ENCODE results near the gene RNF32.
"Not testable (repeated sequence)": the region's sequence is repeated elsewhere in the genome, so short reads cannot be mapped to it uniquely, and the experiment has no call there.

The RNF32 gene

DNA sequence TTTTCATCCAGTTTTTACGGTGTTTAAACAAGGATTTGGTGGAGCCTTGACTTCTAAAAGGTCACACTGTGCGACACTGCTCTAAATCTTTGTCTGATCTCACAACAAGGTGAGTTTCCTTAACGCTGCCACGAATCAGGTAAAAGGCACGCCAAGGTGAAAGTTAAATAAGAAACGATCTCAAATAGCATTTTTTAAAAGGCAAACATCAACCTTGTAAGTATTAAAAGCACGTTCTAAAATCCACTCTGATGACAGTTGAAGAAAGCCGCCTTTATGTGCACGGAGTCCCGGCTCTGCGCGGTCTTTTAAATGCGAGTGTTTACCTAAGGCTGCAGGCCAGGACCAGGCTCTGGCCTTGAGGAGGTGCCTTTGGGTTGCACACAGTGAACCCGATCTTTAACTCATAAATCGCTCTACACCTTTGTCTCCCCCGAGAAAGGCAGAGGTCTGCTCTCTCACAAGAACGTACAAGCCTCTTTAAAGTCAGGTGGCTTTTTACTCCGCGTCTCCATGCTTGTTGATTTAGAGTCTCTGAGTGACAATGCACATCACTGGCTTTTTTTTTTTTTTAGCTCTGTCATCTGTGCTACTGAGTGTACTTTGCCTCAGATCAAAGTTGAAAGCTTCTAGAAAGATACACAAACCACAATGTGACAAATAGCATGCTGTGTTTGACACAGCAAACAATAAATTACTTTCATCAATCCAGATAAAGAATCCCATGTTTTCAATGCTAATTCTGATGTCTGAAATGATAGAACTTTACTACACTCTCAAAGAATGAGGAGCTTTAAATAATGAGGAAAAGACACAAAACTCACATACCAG lies 25.9 kb upstream of the RNF32 start:
- DNase-seq (ENCODE audit: low spot score) = no peak

DNA sequence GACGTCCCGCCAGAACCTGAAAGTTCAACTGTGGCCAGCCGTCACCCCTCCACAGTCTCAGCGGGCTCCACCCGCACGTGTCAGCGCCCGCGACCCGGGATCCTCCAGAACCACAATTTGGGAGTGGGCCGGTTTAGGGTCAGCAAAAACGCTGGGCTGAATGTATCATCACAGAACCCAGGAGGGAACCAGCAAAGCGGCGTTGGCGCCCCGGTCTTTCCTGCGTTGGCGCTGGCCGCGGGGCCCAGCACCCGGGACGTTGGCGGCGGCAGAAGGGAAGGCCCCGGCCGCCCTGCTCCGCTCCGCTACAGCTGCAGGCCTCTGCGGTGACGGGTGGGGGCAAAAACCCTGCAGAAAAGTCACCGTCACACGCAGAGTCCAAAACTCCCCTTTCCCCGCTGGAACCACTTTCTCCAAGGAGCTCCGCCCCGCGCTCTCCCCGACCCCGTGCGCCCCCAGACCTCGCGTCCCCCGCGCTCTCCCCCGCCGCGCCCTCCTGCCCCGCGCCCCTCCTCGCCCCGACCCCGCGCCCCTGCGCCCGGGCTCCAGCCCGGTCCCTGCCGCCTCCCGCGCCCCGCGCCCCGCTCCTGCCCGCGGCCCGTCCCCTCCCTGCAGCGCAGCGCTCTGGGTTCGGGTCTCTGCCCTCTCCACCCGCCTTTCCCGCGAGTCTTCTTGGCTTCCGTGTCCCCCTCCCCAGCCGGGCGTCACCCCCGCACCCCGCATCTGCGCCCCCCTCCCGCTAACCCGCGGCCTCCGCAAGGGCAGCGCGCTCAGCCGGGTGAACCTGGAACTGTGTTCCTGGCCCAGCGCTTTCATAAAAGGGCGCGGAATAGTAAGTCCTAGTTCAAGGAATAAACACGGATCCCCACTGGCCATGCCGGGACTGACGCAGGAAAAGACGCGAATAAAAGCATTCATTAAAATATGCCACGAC lies 24.0 kb upstream of the RNF32 start:
- DNase-seq (ENCODE audit: low spot score) = no peak

DNA sequence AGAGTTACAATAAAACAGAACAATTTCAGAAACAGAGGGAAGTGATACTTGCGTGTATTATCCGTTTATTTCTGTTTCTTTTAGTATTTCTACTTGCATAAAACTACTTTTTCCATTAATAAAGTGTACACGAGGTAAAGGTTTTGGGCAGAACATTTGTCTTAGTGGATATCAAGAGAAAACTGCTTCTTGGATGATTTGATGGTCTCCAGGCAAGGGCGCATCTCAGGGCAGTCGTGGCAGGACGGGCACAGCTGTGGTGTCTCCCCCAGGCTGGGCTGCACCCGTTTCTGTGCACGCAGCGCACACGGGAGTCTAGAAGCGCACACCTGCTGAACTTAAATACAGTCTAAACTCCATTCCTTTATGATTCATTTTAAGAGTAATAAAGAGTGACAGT lies 23.4 kb upstream of the RNF32 start:
- no peak for DNase-seq (ENCODE audit: low spot score)

DNA sequence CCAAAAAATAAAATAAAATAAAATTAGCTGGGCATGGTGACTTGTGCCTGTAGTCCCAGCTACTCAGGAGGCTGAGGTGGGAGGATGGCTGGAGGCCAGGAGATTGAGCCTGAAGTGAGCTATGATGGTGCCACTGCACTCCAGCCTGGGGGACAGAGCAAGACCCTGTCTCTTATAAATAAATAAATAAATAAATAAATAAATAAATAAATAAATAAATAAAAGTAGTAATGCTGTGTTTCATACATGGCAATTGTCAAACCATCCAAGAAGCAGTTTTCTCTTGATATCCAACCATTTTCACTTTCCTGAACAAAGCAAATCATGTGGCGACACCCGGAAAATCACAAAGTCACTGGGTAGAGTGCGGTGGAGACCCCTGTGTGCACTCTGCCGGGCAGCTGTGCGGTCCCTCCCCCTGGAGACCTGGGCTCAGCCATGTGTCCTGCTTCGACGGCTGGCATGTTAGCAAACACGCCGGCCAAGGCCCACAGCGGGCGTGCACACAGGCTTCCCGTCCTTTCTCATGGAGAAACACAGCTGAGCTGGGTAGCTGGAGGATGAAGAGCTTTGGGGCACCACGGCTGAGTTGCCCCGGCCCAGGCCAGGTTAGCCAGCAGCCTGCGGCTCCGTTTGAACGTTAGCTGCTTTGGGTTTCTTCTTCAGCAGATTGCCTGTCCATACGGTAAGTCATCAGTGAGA lies 22.3 kb upstream of the RNF32 start:
- no peak for DNase-seq (ENCODE audit: low spot score)

DNA sequence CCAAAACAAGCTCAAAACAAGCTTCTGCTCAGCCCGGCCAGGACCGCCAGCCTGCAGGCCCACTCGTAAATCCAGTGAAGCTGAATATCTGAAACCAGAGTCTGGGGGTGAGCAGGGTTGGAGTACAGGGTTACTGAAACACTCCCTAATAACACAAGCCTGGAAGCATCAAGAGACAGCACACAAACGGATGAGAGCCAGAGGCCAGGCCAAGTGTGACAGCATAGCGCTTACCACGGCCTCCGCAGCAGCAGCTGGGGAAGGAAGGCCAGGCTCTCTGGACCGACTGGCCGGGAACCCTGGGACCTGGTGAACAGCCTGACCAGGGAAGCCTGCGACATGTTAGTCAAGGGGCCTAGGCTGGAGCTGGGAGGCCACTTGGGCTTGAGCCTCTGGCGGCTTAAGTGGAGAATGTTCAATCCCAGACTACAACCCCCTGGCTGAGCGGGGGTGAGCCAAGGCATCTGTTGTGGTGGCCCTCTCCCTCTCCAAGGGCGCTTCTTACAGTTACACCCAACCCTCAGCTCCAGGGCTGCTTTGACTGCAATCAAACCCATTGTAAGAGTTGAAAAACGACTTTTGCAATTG lies 21.7 kb upstream of the RNF32 start:
- no peak for DNase-seq (ENCODE audit: low spot score)

DNA sequence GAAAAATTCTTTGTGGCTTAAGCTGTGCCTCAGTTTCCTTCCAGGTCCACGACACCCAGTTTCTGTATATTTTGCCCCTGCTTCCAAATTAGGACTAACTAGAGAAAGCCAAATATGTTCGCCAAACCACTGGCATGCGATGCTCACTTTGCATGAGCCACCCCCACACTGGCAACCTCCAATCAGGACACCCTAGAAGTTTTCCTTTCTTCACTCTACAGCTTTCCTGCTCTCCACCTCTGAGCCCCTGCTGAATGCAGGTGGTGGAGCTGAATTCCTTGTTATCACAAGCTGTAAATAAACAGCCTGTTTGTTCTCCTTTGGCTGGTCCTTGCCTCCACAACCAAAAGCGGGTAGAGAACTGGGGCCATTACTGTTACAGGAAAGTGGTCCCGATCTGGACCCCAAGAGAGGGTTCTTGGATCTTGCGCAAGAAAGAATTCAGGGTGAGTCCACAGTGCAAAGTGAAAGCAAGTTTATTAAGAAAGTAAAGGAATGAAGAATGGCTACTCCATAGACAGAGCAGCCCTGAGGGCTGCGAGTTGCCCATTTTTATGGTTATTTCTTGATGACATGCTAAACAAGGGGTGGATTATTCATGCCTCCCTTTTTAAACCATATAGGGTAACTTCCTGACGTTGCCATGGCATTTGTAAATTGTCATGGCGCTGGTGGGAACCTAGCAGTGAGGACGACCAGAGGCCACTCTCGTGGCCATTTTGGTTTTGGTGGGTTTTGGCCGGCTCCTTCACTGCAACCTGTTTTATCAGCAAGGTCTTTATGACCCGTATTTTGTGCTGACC lies 20.9 kb upstream of the RNF32 start:
- DNase-seq (ENCODE audit: low spot score) = not testable (repeated sequence)

DNA sequence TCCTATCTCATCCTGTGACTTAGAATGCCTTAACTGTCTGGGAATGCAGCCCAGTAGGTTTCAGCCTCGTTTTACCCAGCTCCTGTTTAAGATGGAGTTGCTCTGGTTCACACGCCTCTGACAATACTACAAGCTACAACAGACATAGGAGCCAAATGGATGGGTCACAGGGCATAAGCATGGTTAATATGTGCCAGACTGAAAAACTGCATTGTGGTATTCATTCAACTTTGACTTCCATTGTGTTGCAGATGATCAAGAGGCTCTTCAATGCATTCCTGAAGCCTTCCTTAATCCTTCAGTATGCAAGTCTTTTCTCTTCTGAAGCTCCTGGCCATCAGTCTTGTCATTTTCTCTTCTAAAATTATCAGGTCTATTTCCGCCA lies 20.3 kb upstream of the RNF32 start:
- DNase-seq (ENCODE audit: low spot score) = no peak

DNA sequence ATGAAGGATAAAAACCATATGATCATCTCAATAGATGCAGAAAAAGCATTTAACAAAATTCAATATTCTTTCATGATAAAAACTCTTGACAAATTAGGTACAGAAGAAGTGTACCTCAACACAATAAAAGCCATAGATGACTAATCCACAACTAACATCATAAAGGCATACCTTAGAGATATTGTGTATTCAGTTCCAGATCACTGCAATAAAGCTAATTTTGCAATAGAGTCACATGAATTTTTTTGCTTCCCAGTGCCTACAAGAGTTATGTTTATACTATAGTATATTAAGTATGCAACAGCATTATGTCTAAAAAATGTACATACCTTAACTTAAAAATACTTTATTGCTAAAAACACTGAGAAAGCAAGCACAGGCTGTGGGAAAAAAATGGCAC lies 18.9 kb upstream of the RNF32 start:
- DNase-seq (ENCODE audit: low spot score) = no peak

DNA sequence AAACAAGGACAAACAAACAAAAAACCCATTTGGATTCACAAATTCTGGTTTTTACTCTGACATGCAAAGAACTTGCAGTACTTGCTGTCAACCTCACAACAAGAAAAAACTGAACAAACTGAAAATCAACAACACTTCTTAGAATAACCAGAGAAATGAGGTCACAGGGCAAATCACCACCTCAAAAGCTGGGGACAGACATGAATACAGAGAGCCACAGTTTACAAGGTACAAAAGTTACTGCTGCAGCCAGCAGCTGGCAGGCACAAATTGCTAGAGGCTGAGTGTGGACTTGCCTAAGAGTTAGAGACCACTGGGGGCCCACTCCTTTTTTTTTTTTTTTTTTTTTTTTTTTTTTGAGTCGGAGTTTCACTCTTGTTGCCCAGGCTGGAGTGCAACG lies 15.0 kb upstream of the RNF32 start:
- no peak for DNase-seq (ENCODE audit: low spot score)

DNA sequence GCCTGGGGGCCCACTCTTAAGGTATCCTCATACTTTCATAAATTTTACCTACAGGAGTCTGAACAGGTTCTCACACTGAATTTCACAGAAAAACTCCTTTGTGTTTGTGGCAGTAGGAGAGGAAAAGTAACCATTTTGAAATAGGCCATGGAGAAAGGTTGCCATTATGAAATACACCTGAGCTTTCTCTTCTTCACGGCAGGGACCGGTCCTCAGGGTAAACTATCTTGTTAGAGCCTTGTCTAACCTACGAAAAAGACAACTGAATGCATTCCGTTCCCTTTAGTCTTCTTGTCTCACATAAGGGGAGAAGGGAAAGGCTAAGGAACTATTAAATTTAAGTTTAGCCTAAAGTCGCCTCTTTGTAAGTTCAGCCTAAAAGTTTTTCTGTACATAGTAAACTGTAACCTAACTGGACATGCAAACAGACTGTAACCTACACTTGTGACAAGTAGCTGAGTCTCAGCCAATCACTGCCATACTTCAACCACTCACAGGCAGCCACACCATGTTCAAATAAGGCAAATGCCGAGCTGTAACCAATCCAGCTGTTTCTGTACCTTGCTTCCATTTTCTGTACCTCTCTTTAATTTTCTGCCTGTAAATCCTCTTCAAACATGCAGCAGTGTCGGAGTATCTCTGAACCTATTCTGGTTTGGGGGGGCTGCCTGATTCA lies 14.2 kb upstream of the RNF32 start:
- no peak for DNase-seq (ENCODE audit: low spot score)

DNA sequence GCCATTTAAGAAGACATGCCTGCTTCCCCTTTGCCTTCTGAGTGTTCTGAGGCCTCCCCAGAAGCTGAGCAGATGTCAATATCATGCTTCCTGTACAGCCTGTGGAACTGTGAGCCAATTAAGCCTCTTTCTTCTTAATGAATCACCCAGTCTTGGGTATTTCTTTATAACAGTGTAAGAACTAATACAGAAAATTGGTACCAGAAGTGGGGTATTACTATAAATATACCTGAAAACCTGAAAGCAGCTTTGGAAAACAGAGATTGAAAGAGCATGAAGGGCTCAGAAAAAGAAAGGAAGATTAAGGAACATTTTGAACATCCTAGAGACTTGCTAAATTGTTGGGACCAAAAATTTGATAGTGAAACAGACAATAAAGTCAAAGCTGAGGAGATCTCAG lies 12.0 kb upstream of the RNF32 start:
- DNase-seq (ENCODE audit: low spot score) = no peak

DNA sequence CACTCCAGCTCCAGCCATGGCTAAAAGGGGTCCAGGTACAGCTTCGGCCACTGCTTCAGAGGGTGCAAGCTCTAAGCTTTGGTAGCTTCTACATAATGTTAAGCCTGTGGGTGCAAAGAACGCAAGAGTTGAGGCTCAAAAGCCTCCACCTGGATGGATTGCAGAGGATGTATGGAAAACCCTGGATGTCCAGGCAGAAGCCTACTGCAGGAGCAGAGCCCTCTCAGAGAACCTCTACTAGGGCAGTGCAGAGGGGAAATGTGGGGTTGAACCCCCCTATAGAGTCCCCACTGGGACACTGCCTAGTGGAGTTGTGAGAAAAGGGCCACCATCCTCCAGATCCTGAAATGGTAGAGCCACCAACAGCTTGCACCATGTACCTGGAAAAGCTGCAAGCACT lies 10.7 kb upstream of the RNF32 start:
- no peak for DNase-seq (ENCODE audit: low spot score)

DNA sequence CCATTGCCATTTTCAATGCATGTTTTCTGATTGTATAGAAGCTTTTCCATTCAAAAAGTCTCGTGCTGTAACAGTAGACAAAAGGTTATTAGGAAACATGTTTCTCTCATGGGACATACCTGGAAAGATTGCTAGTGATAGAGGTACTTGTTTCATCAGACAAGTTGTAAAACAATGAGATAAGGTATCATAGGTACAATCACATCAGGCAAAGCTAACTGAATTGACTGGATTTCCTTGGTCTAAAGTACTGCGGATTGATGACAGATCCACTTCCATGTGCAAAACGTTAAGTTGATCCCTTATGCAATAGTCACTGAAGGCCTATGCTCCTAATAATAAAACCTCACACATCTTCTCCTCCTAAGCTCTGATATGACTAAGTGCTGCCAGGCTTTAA lies 6.5 kb upstream of the RNF32 start:
- DNase-seq (ENCODE audit: low spot score) = no peak

DNA sequence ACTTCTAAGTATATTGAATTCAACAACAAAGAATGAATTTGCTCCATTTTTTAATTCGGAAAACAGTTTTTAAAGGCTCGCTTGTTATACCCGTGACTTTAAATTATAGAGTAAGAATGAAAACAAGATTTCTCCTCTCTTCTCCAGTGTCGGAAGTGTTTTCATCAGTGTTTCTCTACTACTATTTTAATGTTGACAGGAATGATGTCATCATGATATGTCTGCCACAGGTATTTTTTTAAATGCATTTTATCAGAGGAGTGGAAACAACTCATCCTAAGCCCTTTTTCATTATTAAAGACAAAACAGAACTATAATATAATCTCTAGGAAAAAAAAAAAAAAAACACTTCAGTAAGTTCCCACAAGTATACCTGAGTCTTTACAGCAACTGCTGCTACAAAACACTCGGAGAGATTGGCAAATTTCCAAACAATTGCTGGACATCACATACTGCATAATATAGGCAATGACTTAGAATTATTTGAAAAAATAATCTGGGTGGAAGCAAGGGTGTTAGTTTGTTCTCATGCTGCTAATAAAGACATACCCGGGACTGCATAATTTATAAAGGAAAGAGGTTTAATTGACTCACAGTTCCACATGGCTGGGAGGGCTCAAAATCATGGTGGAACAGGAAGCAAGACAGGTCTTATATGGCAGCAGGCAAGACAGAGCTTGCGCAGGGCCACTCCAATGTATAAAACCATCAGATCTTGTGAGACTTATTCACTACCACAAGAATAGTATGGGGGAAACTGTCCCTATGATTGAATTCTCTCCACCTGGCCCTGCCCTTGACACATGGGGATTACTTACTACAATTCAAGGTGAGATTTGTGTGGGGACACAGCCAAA lies 4.8 kb upstream of the RNF32 start:
- no peak for DNase-seq (ENCODE audit: low spot score)

DNA sequence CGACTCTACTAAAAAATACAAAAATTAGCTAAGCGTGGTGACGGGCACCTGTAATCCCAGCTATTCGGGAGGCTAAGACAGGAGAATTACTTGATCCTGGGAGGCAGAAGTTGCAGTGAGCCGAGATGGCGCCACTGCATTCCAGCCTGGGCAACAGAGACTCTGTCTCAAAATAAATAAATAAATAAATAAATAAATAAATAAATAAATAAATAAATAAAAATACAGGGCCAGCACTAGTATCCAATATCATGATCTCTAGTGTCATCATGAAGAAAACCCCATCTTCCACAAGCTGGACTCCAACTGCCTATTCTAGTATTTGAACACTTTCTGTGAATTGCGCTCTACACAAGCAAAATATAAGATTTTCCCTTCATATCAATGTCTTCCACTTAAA lies 3.5 kb upstream of the RNF32 start:
- not testable (repeated sequence) for DNase-seq (ENCODE audit: low spot score)

DNA sequence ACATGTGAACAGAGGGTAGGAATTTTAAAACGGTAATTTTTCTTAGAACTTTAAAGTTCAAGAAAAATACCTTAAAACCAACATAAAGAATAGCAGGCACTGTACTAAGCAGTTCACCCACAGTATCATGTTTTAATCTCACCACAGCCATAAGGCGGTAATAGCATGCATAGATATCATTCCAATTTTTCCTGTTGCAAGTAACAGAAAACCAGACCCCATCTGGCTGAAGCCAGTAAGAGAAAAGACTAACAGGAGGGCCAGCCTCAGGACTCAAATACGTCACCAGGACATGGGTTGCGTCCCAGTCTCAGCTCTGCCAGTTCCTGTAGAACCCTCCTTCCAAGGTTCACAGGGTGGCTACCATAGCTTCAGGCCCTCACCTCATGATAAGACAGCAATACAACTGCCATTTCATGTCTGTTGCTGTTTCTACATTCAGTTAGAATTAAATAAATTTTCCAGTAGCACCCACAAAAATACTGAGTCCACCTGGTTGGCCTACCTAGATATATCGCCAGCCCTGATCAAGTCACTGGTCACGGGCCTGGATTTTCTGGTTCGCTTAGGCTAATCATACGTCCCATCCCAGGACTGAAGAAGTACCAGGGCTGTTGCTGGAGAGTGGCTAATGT lies 2.0 kb upstream of the RNF32 start:
- DNase-seq (ENCODE audit: low spot score) = no peak

DNA sequence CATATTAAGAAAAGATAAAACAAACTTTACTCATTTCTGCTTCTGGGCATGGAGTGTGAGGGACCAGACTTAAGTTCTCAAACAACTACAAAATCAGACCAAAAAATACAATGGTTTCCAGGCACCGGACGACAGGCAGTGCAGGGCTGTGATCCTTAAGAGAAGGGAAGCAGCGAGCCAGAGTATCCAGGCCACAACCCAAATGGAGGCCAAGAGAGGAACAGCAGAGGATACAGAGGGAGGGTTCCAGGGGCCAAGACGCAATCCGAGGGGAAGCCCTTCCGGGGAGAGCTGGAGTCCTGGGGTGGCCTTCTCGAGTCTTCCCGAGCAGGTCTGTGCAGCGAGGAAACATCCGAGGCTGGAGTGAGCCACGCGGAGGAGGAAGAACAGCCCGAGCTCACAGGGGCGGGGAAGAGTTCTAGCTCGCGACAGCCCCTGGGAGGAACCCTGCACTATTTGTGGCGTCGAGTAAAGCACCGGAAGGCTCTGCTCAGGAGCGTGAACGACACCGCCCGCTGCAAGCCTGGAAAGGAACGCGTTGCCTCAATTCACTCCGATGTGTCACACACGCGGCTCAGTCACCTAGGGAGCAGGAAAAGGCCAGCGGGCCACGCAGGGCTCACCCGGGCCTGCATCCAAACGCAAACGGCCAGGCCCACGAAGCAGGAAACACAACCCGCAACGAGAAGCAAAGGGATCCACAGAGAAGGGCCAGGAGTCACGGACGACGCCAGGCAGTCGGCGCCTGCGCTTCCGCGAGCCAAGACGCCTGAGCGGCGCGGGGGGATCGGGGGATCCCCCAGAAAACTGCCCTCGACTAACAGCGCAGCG lies 933 bp upstream of the RNF32 start:
- no peak for DNase-seq (ENCODE audit: low spot score)

DNA sequence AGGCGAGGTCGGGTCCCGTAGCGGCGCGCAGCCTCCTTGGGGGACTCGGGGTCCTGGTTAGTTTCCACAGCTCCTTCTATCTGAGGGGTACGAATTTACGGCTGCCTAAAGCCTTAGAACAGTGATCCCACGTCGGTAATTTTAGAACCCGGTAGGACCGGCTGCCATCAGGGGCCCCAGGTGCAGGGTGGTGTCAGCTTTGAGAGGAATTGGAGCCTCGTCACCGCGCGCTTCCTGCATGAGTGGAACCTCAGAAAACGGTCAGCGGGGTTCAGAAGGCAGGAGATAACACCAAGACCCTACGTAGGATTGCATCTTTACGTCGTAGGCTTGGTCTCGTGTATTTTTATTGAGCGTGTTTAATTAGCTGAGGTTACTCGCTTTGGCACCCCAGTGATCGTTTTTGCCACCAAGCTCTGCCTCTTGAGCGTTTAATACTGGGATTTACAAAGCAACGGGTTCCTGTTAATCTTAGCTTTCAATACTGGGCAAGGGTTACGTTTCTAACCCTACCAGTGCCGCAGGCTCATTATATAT lies 443 bp downstream of the RNF32 start:
- no peak for DNase-seq (ENCODE audit: low spot score)

All from germinal center (tissue), 1 donor.